CD4-positive, alpha-beta T cell treated with Interleukin-15 for 1 hour (primary cell): Measurements from ENCODE around the gene RBP4.

Experiments
- DNase-seq: peaks from one replicate; pipeline ENCODE4 v3.0.0-alpha.2; 2020

The RBP4 gene

DNA sequence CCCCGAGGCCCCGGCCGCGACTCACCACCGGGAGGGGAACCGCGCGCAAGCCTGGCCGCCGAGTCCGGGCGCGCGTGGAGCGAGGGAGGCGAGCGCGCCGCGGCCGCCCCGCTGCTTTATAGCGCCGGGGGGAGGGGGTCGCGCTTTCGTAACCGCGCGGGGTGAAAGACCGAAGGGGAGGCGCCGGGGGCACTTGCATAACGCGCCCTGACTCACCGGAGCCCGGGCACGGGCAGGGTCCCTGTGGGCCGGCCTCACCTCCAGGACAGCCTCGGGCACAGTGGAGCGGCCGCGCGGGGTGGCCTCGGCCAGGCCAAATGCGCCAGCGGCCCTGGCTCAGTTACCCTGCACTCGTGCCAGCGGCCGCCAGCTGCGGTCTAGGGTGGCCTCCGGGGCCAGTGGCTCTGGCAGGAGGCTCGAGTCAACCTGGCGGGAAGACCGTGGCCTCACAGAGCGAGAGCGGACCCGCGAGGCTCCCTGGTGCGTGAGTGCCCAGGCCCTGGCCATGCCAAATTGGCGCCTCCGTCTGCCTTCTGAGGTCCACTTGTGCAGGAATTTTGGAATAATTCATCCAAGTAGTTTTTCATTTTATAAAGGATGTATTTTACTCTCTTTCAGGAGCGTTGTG, at the start of gene RBP4:
TSS of gene RBP4 (minus strand) at position 90 of the 628 bp plus-strand sequence. CDS start 207 bp downstream, outside the sequence.
- no peak for DNase-seq

GRCh38 chr10:93639791-93640190, 38.8 kb upstream of the RBP4 start:
- no peak for DNase-seq

DNA sequence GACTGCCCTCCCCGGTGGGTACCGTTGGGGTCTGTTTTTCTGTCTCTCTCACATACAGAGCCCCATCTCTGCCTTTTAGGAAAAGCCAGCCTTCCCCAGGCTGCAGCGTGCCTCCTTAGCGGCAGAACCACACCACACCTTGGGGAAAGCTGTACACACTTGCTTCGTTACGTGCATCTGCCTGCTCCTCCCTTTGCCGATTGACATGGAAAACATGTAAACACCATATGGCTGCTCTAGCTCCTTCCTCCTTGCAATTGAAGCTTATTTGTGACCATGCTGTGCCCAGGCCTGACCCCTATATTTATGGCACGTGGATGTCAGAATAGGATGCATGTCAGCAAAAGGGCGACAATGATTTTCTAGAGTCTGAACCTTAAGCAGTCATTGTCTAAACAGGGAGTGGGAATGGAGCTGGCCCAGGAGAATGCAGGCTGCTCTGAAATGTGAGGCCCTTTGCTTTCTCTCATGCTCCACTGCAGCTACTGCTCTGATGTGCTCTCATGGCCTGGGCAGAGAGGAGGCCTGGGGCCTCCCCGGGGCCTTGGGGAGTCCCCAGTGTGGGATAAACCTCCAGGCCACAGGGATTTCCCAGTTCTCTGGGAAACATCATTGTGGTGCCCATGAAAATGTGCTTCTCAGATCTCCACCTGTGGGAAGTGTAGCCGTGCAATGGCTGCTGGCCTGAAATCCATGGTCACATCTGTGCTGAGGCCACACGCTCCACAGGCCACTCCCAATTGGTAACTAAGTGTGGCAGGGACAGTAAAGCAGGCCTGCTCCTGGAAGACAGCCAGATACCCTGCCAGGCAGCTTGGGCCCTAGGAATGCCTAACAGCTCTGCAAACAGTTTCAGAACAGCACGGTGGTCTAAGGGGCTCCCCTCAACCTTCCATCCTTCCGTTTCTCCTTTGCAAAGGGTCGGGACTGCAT, 29.9 kb upstream of the RBP4 start:
- no peak for DNase-seq

GRCh38 chr10:93629647-93630305, 28.7 kb upstream of the RBP4 start:
- no peak for DNase-seq

DNA sequence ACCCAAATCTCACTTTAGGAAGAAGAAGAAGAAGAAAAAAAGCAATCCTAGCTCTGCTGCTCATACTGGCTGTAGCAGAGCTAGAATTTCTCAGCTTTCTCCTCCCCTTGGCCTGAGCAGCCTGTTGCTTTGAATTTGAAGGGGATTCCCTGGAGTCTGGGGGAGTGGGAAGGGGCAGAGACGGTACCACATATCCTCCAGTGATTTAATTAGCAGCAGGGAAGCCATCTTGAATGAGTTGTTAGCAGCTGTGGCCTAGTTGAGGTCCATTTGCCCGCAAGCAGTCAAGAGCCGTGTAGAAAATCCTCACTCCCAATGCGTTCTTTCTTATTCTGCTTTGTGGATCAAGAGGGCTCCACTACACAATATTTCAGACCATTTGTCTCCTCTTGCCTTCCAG, 27.8 kb upstream of the RBP4 start:
- no peak for DNase-seq

GRCh38 chr10:93622942-93623341, 21.9 kb upstream of the RBP4 start:
- no peak for DNase-seq

GRCh38 chr10:93620925-93621324, 19.9 kb upstream of the RBP4 start:
- DNase-seq = no peak

GRCh38 chr10:93615576-93616235, 14.7 kb upstream of the RBP4 start:
- DNase-seq = no peak

GRCh38 chr10:93614101-93614825, 13.2 kb upstream of the RBP4 start:
- DNase-seq = no peak

GRCh38 chr10:93613126-93613525, 12.1 kb upstream of the RBP4 start:
- DNase-seq = no peak

DNA sequence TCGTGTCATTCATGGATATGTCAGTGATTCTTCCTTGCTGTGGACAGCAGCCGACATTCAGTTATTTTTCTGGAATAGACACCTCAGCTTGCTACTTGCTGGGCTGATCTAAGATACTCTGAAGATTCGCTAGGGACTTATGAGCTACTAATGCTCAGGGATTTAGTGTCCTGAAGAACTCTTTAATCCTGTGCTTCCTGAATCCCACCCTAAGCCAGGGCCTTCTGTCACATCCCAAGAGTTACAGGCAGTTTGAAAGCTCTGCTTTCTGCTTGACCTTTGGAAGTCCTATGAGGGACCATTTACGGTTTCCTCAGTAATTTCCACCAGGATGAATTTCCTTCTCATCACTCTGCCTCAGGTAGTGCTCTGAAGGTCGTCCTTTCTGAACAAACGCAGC, 11.3 kb upstream of the RBP4 start, which contains the start of gene PDE6C:
TSS of gene PDE6C (plus strand) at position 227 of the 400 bp plus-strand sequence. CDS start 189 bp downstream, outside the sequence.
- DNase-seq = no peak

DNA sequence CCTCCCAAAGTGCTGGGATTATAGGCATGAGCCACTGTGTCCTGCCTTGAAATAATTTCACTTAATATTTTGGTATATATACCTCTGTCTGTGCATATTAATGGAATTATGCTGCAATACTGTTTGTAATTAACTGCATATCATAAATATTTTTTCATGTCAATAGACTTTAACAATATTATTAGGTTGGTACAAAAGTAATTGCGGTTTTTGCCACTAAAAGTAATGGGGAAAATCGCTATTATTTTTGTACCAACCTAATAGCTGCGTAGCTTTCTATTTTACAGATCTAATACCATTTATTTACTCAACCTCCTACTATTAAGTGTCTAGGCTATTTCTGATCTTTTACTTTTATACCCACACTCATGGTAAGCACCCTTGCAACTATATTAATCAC, 7.4 kb upstream of the RBP4 start:
- no peak for DNase-seq

- DNase-seq = no peak
Observed at GRCh38 chr10:93604146-93604545, 3.1 kb upstream of the RBP4 start.

GRCh38 chr10:93603023-93603422, 2.0 kb upstream of the RBP4 start:
- no peak for DNase-seq

GRCh38 chr10:93601774-93602162, 733 bp upstream of the RBP4 start:
- DNase-seq = no peak

DNA sequence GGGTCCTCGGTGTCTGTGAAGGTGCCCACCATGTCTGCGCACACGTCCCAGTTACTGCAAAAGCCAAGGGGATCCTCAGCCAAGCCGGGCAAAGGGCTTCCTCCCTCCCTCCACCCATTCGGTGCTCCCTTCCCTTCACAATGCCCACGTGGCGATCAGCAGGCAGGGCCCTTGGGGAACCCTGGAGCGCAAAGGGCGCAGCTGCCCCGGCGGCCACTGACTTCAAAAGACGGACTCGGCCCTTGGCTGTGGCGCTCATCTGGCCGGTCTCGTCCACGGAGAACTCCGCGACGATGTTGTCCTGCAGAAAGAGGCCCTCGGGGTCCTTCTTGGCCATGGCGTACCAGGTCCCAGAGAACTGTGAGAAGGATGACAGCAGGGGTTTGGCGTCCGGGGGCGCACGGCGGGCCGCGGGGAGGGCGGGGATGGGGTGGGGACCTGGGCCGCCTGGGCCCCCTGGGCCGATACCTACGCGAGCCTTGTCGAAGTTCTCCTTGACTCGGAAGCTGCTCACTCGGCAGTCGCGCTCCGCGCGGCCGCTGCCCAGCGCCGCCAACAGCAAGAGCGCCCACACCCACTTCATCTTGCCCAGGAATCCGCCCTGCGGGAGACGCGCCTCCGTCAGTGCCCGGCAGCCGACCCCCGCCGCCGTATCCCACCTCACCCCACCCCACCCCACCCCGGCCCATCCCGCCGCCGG, 439 bp downstream of the RBP4 start:
- DNase-seq = no peak

DNA sequence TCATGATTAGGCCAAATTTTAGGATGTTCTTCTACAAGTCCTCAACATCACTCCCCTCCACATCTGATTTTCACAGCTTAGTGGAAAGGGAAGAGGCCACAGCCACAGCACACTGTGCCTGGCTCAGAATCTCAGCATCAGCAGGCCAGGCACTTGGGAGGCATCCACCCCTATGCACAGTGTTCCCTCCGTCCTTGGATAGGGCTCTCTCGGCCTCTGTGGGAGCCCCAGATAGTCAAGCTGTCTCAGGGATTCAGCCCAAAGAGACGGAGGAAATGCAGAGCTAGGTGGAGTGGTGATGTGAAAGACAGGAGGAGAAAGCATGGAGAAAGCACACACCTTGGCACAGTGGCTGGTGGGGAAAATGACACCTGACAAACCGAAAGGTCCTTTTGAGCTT, 1.3 kb downstream of the RBP4 start:
- no peak for DNase-seq

DNA sequence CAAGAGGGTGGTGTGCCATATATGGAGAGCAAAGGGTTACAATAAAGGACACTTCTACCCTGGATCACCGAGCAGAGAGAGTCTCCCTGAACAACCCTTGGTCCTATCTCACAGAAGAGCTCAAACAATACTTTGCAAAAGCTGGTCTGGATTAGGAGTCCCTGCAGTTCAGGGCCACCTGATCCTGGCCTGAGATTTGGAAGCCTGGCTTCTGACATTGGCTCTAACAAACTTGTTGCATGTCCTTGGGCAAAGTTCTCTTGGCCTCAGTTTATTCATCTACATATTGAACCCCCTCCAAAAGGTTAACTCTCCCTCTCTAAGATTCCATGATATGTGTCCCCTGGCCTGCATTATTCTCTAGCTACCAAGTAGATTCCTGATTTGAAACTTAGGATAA, 1.7 kb downstream of the RBP4 start:
- no peak for DNase-seq

DNA sequence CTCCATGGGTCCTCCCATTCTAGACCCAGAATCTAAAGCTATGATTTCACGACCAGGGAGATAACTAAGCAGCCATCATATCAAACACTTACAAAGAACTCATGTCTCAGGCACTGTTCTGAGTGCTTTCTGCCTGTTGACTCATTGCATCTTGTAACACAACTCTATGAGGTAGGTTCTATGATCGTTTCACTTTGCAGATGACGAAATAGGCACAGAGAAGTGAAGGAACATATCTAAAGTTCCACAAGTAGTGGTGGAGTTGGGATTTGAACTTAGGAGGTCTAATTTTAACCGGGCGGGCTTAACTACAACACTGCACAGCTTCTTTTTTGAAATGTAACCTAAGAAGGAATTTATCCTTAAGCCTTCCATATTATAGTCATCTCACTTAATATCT, 2.9 kb downstream of the RBP4 start:
- no peak for DNase-seq

GRCh38 chr10:93597075-93597599, 3.9 kb downstream of the RBP4 start:
- DNase-seq = no peak

- DNase-seq = no peak
Observed at GRCh38 chr10:93596539-93596938, 4.5 kb downstream of the RBP4 start.
